Occipital lobe (tissue), 2 donors: ENCODE data around the gene KRTAP24-1. TPM values are rescaled to one million over a fixed set of nuclear protein-coding genes. Genes with fewer than 3 reads are reported as not detected.

ENCODE experiments used
- DNase-seq: peaks from one replicate; lab custom pipeline; 2025; lab: John Stamatoyannopoulos, UW
- total RNA-seq: library from RNA; depleted of rRNA; stranded (reverse); fragments of >200 nt; gene quantifications from one replicate; pipeline ENCODE4 v1.2.3, GENCODE V29; 2014

Gene KRTAP24-1
- total RNA-seq, 1 donor from 2014 or later, result not detected

DNA sequence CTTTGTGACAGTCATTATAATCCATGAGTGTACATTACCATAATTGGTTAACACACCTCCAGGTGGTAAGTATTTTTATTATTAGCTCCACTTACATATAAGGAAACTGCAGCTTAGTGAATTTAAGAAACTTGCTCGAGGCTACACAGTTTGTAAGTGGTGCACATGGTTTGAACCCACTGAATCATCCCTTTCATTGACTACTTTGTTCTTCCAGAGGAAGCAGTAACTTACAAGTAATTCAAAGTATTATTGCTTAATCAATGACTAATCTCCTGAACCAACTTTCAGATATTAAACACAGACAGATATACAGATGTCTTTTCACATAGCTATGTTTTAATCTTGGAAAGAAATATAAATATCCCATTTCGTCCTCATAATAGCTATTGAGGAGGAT, 48.1 kb downstream of the KRTAP24-1 start:
- no peak for DNase-seq

DNA sequence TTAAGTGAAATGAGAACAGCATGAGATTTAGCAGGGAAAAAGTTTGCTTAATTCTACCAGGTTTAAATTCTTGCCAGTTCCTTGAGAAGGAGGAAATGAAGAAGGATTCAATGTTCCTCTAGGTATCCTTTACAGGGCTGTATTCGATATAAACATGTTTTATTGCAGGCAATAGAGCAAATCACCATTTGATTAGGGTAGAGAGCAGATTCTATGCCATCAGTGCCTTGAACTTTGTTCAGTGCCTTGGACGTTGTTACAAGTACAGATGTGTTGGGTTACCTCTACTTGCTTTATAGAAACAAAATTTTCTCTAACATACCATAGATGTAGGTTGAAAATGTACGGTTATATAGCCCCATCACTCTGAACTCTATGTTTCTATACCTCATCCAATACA, 48.7 kb downstream of the KRTAP24-1 start:
- no peak for DNase-seq

DNA sequence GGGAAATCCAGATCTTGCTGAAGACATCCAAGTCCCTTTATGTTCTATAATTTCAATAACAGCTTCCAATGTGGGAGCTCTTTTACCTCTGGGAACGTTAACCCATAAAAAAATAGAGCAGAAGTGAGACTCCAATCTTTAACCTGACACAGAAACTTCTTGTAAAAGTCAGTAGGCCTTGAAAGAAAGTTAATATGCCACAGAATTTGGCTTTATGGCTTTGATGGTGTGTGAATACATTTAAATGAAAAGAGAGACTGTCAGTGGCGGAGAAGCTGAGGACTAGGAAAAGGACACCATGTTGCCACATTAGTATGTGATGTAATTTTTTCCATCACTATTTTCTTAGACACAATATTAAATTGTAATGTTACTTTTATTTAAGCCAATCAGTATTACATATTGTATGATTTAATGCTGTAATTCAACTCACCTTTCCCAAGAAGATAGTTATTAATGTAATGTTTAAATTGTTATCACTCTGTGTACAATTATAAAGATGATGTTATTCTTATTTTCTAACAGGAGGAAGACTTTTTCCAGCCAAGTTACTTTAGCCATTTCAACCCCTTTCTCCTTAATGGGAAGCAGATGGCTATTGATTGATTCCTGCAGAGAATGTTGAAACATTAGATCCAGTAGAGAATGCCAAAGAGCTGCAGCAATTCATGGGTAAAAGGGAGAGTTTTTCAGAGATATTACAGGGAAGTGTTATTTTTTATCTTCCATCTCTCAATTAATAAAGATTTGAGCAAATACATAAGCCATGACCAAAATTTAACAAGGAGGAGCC, 49.3 kb downstream of the KRTAP24-1 start:
- no peak for DNase-seq

DNA sequence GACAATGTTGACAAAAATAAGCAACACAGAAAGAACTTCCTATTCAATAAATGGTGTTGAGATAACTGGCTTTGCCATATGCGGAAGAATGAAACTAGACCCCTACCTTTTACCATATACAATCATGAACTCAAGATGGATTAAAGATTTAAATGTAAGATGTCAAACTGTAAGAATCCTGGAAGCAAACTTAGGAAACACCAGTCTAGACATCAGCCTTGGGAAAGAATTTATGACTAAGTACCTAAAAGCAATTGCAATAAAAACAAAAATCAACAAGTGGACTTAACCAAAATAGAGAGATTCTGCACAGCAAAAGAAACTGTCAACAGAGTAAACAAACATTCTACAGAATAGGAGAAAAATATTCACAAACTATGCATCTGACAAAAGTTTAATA, 50.7 kb downstream of the KRTAP24-1 start:
- no peak for DNase-seq

Other genes with a start within 250 kb of the KRTAP24-1 start
- not detected for gene CLDN17, start 116.1 kb downstream of the KRTAP24-1 start, total RNA-seq
- gene CLDN8, start 66.9 kb downstream of the KRTAP24-1 start, total RNA-seq, result not detected
- not detected for gene KRTAP25-1, start 6.6 kb upstream of the KRTAP24-1 start, total RNA-seq
- not detected for gene KRTAP26-1, start 37.4 kb upstream of the KRTAP24-1 start, total RNA-seq
- not detected for gene KRTAP27-1, start 54.7 kb upstream of the KRTAP24-1 start, total RNA-seq
- gene KRTAP23-1, start 65.7 kb upstream of the KRTAP24-1 start, total RNA-seq, result not detected
- gene KRTAP13-2, start 89.3 kb upstream of the KRTAP24-1 start, total RNA-seq, result not detected
- not detected for gene KRTAP13-1, start 113.1 kb upstream of the KRTAP24-1 start, total RNA-seq
- not detected for gene KRTAP13-3, start 143.0 kb upstream of the KRTAP24-1 start, total RNA-seq
- gene KRTAP13-4, start 147.3 kb upstream of the KRTAP24-1 start, total RNA-seq, result not detected
- not detected for gene KRTAP15-1, start 157.3 kb upstream of the KRTAP24-1 start, total RNA-seq
- gene KRTAP19-1, start 197.4 kb upstream of the KRTAP24-1 start, total RNA-seq, result not detected
- not detected for gene KRTAP19-2, start 204.5 kb upstream of the KRTAP24-1 start, total RNA-seq
- gene KRTAP19-3, start 209.1 kb upstream of the KRTAP24-1 start, total RNA-seq, result not detected
- gene KRTAP19-4, start 214.2 kb upstream of the KRTAP24-1 start, total RNA-seq, result not detected
- not detected for gene KRTAP19-5, start 219.2 kb upstream of the KRTAP24-1 start, total RNA-seq